Measurements from ENCODE around the gene CAMK2G.
"Not testable (repeated sequence)": the region's sequence is repeated elsewhere in the genome, so short reads cannot be mapped to it uniquely, and the experiment has no call there.

Gene CAMK2G

DNA sequence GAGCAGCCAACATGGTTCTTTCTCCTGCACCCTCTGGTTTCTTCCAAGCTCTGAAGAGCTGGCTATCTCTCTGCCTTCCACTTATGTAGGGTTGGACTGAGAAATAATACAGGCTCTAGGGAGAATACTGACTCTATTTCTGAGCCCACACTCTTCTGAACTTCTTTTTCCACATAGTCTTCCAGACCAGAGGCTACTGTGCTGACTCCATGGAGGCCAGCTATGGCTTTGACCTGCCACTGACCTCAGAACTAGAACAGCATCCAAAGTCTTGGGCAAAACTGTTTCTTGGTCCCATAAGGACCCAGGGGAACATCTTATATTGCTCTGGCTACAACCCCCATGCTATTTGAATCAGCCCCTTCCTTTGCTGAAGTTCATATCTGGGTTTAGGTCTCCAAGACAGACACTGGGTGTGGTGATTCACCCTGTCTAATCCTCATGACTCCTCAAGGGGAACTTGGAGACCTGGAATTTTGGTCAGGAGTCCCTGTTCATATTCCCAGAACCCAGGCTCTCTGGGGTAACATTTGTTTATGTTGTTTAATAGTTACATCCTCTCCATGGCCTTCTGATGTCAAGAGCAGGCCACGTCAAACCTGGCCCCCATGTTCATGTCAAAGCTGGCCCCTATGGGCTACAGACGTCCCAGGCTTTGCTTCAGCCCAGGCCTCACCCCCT lies 24.5 kb upstream of the CAMK2G start:
- H3K9ac ChIP-seq (ENCODE audit: low read length): no peak overlapping the region
- no peak overlapping the region for H3K4me3 ChIP-seq (ENCODE audit: low read depth, low read length, poor library complexity, severe bottlenecking)
- no peaks in the 10 kb centered on the region for H3F3A ChIP-seq (ENCODE audit: insufficient read depth, low read length)
- H3K4me1 ChIP-seq (ENCODE audit: insufficient read depth, low read length, severe bottlenecking): no peaks in the 10 kb centered on the region
- no peaks in the 10 kb centered on the region for H3K9me3 ChIP-seq (ENCODE audit: low read length)
- H3K79me2 ChIP-seq (ENCODE audit: insufficient read depth, low read length): no peaks in the 10 kb centered on the region
- no peaks in the 10 kb centered on the region for H3K27me3 ChIP-seq (ENCODE audit: insufficient read depth, low read length)
- no peak overlapping the region for H3K4me2 ChIP-seq (ENCODE audit: low read length)
- H3K9me2 ChIP-seq (ENCODE audit: low read depth, low read length): no peaks in the 10 kb centered on the region
- no peaks in the 10 kb centered on the region for H4K20me1 ChIP-seq (ENCODE audit: insufficient read depth, low read length)
- no peak overlapping the region for H3K27ac ChIP-seq (ENCODE audit: low read depth, low read length, poor library complexity, severe bottlenecking)
- no peak overlapping the region for H2AFZ ChIP-seq (ENCODE audit: low read length)
- no peaks in the 10 kb centered on the region for H3K36me3 ChIP-seq (ENCODE audit: insufficient read depth, low read length)
- no peak for TF ChIP-seq EZH2 (IDR thresholded peaks at IDR 0.05; ENCODE audit: borderline replicate concordance, low read length)
- TF ChIP-seq, protein P1, sequence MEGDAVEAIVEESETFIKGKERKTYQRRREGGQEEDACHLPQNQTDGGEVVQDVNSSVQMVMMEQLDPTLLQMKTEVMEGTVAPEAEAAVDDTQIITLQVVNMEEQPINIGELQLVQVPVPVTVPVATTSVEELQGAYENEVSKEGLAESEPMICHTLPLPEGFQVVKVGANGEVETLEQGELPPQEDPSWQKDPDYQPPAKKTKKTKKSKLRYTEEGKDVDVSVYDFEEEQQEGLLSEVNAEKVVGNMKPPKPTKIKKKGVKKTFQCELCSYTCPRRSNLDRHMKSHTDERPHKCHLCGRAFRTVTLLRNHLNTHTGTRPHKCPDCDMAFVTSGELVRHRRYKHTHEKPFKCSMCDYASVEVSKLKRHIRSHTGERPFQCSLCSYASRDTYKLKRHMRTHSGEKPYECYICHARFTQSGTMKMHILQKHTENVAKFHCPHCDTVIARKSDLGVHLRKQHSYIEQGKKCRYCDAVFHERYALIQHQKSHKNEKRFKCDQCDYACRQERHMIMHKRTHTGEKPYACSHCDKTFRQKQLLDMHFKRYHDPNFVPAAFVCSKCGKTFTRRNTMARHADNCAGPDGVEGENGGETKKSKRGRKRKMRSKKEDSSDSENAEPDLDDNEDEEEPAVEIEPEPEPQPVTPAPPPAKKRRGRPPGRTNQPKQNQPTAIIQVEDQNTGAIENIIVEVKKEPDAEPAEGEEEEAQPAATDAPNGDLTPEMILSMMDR (IDR thresholded peaks at IDR 0.05; ENCODE audit: low read length): no peak

DNA sequence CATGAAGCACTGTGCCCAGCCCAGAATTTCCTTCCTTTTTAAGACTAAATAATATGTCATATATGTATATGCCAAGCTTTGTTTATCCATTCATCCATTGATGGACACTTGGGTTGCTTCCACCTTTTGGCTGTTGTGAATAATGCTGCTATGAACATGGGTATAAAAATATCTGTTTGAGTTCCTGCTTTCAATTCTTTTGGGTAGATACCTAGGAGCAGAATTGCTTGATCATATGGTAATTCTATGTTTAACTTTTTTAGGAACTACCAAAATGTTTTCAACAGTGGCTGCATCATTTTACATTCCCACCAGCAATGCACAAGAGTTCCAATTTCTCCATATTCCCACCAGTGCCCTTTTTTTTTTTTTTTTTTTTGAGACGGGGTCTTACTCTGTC lies 23.3 kb upstream of the CAMK2G start:
- H3K27ac ChIP-seq (ENCODE audit: low read depth, low read length, poor library complexity, severe bottlenecking): no peak overlapping the region
- H3F3A ChIP-seq (ENCODE audit: insufficient read depth, low read length): no peaks in the 10 kb centered on the region
- H3K27me3 ChIP-seq (ENCODE audit: insufficient read depth, low read length): 0 out of 2 replicates have a peak, but pooled peaks cover 5% of the 10 kb centered on the region
- no peaks in the 10 kb centered on the region for H3K36me3 ChIP-seq (ENCODE audit: insufficient read depth, low read length)
- no peaks in the 10 kb centered on the region for H3K9me2 ChIP-seq (ENCODE audit: low read depth, low read length)
- H3K9ac ChIP-seq (ENCODE audit: low read length): no peak overlapping the region
- H3K4me2 ChIP-seq (ENCODE audit: low read length): no peak overlapping the region
- H3K4me1 ChIP-seq (ENCODE audit: insufficient read depth, low read length, severe bottlenecking): no peaks in the 10 kb centered on the region
- H3K79me2 ChIP-seq (ENCODE audit: insufficient read depth, low read length): no peaks in the 10 kb centered on the region
- no peak overlapping the region for H3K4me3 ChIP-seq (ENCODE audit: low read depth, low read length, poor library complexity, severe bottlenecking)
- no peak overlapping the region for H2AFZ ChIP-seq (ENCODE audit: low read length)
- TF ChIP-seq, protein P1 (IDR thresholded peaks at IDR 0.05; ENCODE audit: low read length): no peak
- TF ChIP-seq EZH2 (IDR thresholded peaks at IDR 0.05; ENCODE audit: borderline replicate concordance, low read length): no peak
- H3K9me3 ChIP-seq (ENCODE audit: low read length): no peaks in the 10 kb centered on the region
- H4K20me1 ChIP-seq (ENCODE audit: insufficient read depth, low read length): no peaks in the 10 kb centered on the region

- not testable (repeated sequence) for H3K9me3 ChIP-seq (ENCODE audit: low read length); H3F3A ChIP-seq (ENCODE audit: insufficient read depth, low read length); H3K79me2 ChIP-seq (ENCODE audit: insufficient read depth, low read length); H3K27ac ChIP-seq (ENCODE audit: low read depth, low read length, poor library complexity, severe bottlenecking); H3K4me3 ChIP-seq (ENCODE audit: low read depth, low read length, poor library complexity, severe bottlenecking); H3K4me2 ChIP-seq (ENCODE audit: low read length); H3K4me1 ChIP-seq (ENCODE audit: insufficient read depth, low read length, severe bottlenecking); H3K36me3 ChIP-seq (ENCODE audit: insufficient read depth, low read length); H3K9ac ChIP-seq (ENCODE audit: low read length); H3K9me2 ChIP-seq (ENCODE audit: low read depth, low read length); H3K27me3 ChIP-seq (ENCODE audit: insufficient read depth, low read length); H2AFZ ChIP-seq (ENCODE audit: low read length); H4K20me1 ChIP-seq (ENCODE audit: insufficient read depth, low read length)
Measured at GRCh38 chr10:73895381-73895780, 21.0 kb upstream of the CAMK2G start.
